Fibroblast of peridontal ligament (primary cell): ENCODE measurements around the gene SYNPR.
A peak's percentile ranks its signal among the peaks of the same experiment; 100 is the strongest.
"Not testable (repeated sequence)": the region's sequence is repeated elsewhere in the genome, so short reads cannot be mapped to it uniquely, and the experiment has no call there.

Experiments
- DNase-seq: peaks from one replicate; pipeline ENCODE4 v3.0.0-alpha.2; 2010; ENCODE audit errors: extremely low read depth

Gene SYNPR

DNA sequence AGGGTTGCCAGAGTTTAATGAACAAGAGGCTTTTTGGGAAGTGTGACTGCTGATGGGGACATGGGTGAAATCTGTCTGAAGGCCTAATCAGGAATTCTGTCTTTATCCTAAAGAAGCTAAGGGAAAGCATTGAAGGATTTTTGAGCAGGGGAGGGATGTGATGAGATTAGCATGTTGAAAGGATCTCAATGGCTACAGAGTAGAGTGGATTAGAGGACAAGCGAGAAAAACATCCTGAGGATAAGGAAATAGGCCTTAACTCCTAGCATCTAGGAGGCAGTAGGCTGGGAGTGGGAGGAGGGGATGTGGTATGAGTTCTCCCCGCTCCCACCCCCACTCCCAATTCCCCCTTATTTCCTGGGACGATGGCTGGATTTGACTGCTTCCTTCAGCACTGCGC is 339.3 kb downstream of the SYNPR start:
- DNase-seq, result no peak

DNA sequence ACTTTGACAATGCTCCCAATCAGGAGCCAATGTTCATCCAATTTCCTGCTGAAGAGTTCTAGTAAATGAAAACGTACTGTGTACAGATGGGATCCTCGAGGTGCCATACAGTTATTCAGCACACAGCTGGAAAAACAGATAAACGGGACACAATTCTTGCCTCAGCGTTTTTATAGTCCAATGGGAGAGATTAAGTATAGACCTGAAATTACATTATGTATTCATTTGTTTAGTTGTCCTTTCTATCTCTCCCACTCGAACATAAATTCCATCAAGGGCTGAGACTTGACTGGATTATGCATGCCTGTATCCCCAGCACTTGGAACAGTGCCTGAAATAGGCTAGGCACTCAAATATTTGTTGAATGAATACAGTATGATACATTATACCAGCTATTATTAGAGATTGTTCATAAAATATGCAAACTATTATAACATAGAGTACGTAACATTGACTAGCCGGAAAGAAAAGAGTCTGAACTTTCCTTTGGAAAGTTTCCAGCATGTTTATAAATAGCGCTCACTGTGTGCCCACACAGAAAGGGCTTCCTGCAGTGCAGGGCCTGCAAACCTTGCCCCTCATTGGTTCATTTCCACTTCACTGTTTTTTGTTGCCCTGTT is 346.9 kb downstream of the SYNPR start:
- DNase-seq, result peak; percentile 92

- no peak for DNase-seq
These were observed 353.6 kb downstream of the SYNPR start for GRCh38 chr3:63631670-63632069.

- DNase-seq, result no peak
These were observed 357.1 kb downstream of the SYNPR start for GRCh38 chr3:63635186-63635585.

- DNase-seq, result no peak
These were observed 361.7 kb downstream of the SYNPR start for GRCh38 chr3:63639806-63640205.

- no peak for DNase-seq
These were observed 364.4 kb downstream of the SYNPR start for GRCh38 chr3:63642488-63642887.

DNA sequence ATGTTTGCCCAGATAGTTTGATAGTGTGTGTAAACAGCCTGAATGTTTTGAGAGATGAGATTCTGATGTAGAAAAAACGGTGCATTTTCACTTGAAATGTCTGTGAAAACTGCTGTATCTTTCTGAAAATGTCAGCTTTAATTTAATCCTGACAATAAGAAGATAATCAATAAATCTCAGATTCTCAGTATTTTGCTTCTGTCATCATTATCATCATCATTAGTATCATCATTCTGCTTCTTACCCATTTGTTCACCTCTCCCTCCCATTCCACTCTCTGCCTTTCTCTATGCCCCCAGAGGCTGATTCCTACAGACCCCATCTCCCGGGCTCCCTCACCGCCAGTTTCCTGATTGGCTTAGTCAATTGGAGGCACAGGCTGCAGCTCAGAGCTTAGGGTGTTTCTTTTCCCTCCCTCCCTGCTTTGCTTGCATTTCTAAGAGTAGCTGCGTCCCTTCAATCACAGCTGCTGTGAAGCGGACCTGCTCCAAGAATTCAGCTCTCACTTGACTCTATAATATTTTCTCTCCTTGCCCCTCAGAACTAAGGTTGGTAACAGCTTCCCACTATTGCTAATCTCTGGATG is 366.2 kb downstream of the SYNPR start:
- no peak for DNase-seq

DNA sequence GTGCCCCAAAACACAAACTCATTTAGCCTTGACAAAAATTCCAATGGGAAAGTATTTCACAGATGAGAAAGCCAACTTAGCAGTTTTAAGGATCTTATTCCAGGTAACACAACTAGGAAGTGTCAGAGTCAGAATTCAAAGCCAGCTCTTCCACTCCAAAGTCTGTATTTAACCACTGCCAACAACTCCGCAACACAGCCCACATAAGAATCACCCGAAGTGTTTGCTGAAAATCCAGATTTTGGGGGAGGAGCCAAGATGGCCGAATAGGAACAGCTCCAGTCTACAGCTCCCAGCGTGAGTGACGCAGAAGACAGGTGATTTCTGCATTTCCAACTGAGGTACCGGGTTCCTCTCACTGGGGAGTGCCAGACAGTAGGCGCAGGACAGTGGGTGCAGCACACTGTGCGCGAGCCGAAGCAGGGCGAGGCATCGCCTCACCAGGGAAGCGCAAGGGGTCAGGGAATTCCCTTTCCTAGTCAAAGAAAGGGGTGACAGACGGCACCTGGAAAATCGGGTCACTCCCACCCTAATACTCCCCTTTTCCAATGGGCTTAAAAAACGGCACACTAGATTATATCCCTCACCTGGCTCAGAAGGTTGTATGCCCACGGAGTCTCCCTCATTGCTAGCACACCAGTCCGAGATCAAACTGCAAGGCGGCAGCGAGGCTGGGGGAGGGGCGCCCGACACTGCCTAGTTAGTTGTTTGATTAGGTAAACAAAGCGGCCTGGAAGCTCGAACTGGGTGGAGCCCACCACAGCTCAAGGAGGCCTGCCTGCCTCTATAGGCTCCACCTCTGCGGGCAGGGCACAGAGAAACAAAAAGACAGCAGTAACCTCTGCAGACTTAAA is 367.0 kb downstream of the SYNPR start:
- not testable (repeated sequence) for DNase-seq

- no peak for DNase-seq
These were observed 374.1 kb downstream of the SYNPR start, which contains the start of gene SNTN for GRCh38 chr3:63652066-63652725. SNTN (plus strand) TSS chr3:63652675; CDS start chr3:63652688, 13 bp downstream.

- DNase-seq, result no peak
These were observed 376.1 kb downstream of the SYNPR start for GRCh38 chr3:63654211-63654610.

DNA sequence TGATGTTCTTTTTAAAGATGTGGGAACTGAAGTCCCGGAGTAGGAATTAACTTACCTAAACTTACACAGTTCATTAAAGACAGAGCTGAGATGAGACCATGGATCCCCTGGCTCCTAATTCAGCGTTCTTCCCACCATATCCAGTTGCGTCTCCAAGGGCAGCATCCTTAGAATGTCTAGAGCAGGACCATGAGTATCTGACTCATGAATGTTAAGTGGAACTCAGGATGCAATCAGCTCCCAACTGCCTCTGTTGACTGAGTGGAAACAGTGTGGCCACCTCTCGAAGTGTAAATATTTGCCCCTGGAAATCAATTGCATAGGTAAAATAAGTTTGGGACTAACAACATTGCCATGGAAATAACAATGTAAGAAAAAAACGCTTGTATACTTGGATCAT is 376.8 kb downstream of the SYNPR start:
- DNase-seq, result peak; percentile 14

DNA sequence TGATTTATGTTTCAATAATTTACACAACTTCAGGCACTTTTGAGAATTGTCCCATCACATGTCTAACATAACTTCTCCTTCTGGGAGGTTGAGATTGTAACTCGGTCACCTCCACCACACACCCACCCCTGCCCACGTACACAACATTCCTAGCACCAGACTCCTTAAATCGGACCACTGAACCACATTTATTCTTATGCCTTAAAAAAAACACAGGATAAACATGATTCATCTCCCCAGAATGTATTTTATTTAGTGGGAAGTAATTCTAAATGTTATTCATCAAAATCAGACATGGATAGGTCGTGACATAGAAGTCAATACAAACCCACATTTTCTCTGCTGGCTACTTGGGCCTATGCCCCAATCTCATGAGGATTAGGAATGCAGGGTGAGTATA is 377.4 kb downstream of the SYNPR start:
- DNase-seq, result peak; percentile 83

- peak; percentile 69 for DNase-seq
These were observed 378.7 kb downstream of the SYNPR start for GRCh38 chr3:63656786-63657185.

DNA sequence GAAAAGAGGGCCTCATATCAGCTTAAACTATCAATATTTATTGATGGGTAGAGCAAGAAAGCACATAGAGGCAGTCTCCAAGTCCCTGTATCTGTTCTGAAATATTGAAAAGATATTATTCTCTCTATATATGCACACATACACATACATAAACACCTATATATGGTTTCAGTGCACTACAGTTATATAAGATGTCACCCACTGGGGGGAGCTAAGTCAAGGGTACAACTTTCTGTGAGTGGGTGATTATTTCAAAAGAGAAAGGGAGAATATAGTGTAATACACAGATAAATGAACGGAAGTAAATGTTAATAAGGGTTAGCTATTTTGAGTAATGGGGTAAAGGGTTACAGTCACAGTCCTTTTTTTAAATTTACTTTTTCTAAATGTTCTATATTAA is 383.1 kb downstream of the SYNPR start:
- peak; percentile 36 for DNase-seq

DNA sequence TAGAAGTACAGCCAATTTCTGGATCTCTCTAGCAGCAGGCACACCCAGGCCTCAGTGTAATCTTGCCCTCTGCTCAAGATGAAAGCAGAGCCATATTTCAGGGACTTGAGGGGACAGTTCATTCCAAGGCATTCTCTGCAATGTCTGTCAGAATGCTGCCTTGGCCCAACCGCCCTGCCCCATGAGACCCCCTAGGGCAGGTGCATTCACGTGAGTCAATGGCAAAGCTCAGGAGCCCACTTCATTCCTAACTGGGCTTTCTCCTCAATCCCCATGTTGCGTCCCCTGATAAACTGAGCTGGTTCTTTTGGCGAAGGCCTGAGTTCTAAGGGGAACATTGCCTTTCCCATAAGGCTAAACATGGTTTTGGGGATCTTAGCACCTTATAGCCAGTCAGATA is 383.9 kb downstream of the SYNPR start:
- no peak for DNase-seq

- DNase-seq, result no peak
These were observed 384.4 kb downstream of the SYNPR start for GRCh38 chr3:63662500-63662899.
